ENCODE data around the gene ACSS2. TPM values are rescaled to one million over a fixed set of nuclear protein-coding genes. Genes with fewer than 3 reads are reported as not detected.
A peak's percentile ranks its signal among the peaks of the same experiment; 100 is the strongest.

The ACSS2 gene
- total RNA-seq, 4 donors from 2014 or later, result 45.4 to 71.0 (median 58.7) TPM

- Histone ChIP-seq H3K4me1 (peaks cover 0 to 56% (median 3%) of the 10 kb centered on the region in 3 donors), H3K27me3 (no peaks in the 10 kb centered on the region), H3K36me3 (no peaks in the 10 kb centered on the region), H3K4me3 (peak within 1 kb of the TSS; percentile 66 to 79), H3K27ac (peak within 1 kb of the TSS; percentile 45 to 82 (median 78)), H3K9me3 (no peaks in the 10 kb centered on the region)
- peak; percentile 47 for ATAC-seq
- WGBS, 2 donors (ENCODE audit: low coverage in 1 of 2), result 1 to 5% methylated on average over 19 to 23 of the region's 52 CpGs
- TF ChIP-seq EP300 (IDR thresholded peaks at IDR 0.05) (no peak), POLR2A (IDR thresholded peaks at IDR 0.05) (peak; percentile 45 to 65), CTCF (IDR thresholded peaks at IDR 0.05) (peak; percentile 44 to 89 (median 56)), POLR2AphosphoS5 (IDR thresholded peaks at IDR 0.05) (peak; percentile 76)
Observed at GRCh38 chr20:34872622-34873224, 3.7 kb upstream of the ACSS2 start, which contains the start of gene GGT7. Gene GGT7, minus strand, starts transcription at chr20:34872856. Its CDS starts 41 bp downstream, at chr20:34872815.

DNA sequence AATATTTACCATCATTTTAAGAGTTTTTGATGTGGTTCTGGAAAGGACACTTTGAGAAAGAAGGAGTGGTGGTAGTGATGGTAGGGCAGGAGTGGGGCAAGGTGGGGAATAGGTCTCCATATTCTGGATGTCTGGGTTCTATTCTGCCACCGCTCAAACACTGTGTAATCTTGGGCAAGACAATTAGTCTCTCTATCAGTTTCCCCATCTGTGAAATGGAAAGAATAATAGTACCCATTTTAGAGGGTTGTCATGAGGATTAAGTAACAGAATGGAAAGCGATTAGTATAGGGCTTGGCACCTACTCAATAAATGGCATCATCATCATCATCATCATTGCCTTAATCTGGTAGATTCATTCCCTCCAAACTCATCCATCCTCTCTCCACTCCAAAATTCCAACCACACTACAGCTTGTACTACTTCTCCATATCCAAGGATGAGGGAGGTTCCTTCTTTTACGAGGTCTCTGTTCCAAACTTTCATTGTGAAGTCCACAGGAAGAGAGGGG is 2.8 kb upstream of the ACSS2 start:
- 31 to 33% methylated on average over 2 of the region's 3 CpGs for WGBS, 2 donors (ENCODE audit: low coverage in 1 of 2)
- TF ChIP-seq CTCF (IDR thresholded peaks at IDR 0.05), result no peak
- TF ChIP-seq POLR2AphosphoS5 (IDR thresholded peaks at IDR 0.05), result no peak
- TF ChIP-seq POLR2A (IDR thresholded peaks at IDR 0.05), result no peak
- no peak for TF ChIP-seq EP300 (IDR thresholded peaks at IDR 0.05)
- H3K9me3 ChIP-seq, result no peaks in the 10 kb centered on the region
- H3K27ac ChIP-seq, result peak overlapping the region in 2 of 4 donors; percentile 82 to 93
- H3K4me3 ChIP-seq, result no peak overlapping the region
- H3K4me1 ChIP-seq, result peaks cover 3 to 66% (median 4%) of the 10 kb centered on the region in 3 donors
- no peaks in the 10 kb centered on the region for H3K36me3 ChIP-seq
- no peak for ATAC-seq
- H3K27me3 ChIP-seq, result no peaks in the 10 kb centered on the region

- Histone ChIP-seq H3K27me3 (no peaks in the 10 kb centered on the region), H3K9me3 (no peaks in the 10 kb centered on the region), H3K27ac (peak overlapping the region; percentile 18 to 93 (median 90)), H3K4me3 (no peak overlapping the region), H3K36me3 (no peaks in the 10 kb centered on the region), H3K4me1 (peaks cover 3 to 66% (median 4%) of the 10 kb centered on the region in 3 donors)
- ATAC-seq, result peak; percentile 57
- TF ChIP-seq POLR2A (IDR thresholded peaks at IDR 0.05) (no peak), POLR2AphosphoS5 (IDR thresholded peaks at IDR 0.05) (peak; percentile 33), CTCF (IDR thresholded peaks at IDR 0.05) (peak; percentile 72 to 98 (median 90)), EP300 (IDR thresholded peaks at IDR 0.05) (no peak)
- 0% methylated on average over 1 of the region's 2 CpGs for WGBS, 2 donors (ENCODE audit: low coverage in 1 of 2)
Observed at GRCh38 chr20:34874094-34874654, 2.2 kb upstream of the ACSS2 start.

GRCh38 chr20:34875642-34876405 is 588 bp upstream of the ACSS2 start:
- Histone ChIP-seq H3K27ac (peak overlapping the region; percentile 4 to 93 (median 90)), H3K4me1 (peaks cover 3 to 78% (median 4%) of the 10 kb centered on the region in 3 donors), H3K4me3 (peak overlapping the region in 1 of 2 donors; percentile 90), H3K9me3 (no peaks in the 10 kb centered on the region), H3K27me3 (no peaks in the 10 kb centered on the region), H3K36me3 (no peaks in the 10 kb centered on the region)
- ATAC-seq, result peak; percentile 89
- no peak for TF ChIP-seq POLR2AphosphoS5 (IDR thresholded peaks at IDR 0.05)
- TF ChIP-seq CTCF (IDR thresholded peaks at IDR 0.05), result peak in 3 of 4 experiments; percentile 8 to 30 (median 29)
- WGBS, 2 donors (ENCODE audit: low coverage in 1 of 2), result 10 to 12% methylated on average over 19 of the region's 20 CpGs
